Tongue (tissue), 2 donors: ENCODE measurements around the gene CDK5. TPM values are rescaled to one million over a fixed set of nuclear protein-coding genes. Genes with fewer than 3 reads are reported as not detected.
"Not testable (repeated sequence)": the region's sequence is repeated elsewhere in the genome, so short reads cannot be mapped to it uniquely, and the experiment has no call there.

Source experiments
- DNase-seq: peaks from one replicate; pipeline ENCODE4 v3.0.0-alpha.2; 2015
- total RNA-seq: library from RNA; depleted of rRNA; stranded (reverse); fragments of >200 nt; gene quantifications from one replicate; pipeline ENCODE4 v1.2.3, GENCODE V29; 2014

Gene CDK5
- total RNA-seq, 1 donor from 2014 or later = 6.8 TPM

- peak; percentile 90 for DNase-seq
Measured at GRCh38 chr7:151013733-151014497, 43.8 kb downstream of the CDK5 start.

GRCh38 chr7:151013356-151013732 is 44.4 kb downstream of the CDK5 start:
- DNase-seq = no peak

- peak; percentile 72 for DNase-seq
Measured at GRCh38 chr7:151012911-151013347, 44.8 kb downstream of the CDK5 start.

- DNase-seq = no peak
Measured at GRCh38 chr7:151012031-151012692, 45.5 kb downstream of the CDK5 start.

- not testable (repeated sequence) for DNase-seq
Measured at GRCh38 chr7:151011616-151012015, 46.1 kb downstream of the CDK5 start.

- no peak for DNase-seq
Measured at GRCh38 chr7:151011097-151011409, 46.6 kb downstream of the CDK5 start.

GRCh38 chr7:151010307-151011096 is 47.2 kb downstream of the CDK5 start:
- no peak for DNase-seq

- no peak for DNase-seq
Measured at GRCh38 chr7:151010037-151010306, 47.7 kb downstream of the CDK5 start.

GRCh38 chr7:151009327-151010036 is 48.2 kb downstream of the CDK5 start:
- DNase-seq = no peak

GRCh38 chr7:151008511-151009323 is 49.0 kb downstream of the CDK5 start:
- no peak for DNase-seq

GRCh38 chr7:151008143-151008510 is 49.6 kb downstream of the CDK5 start:
- DNase-seq = no peak

- DNase-seq = no peak
Measured at GRCh38 chr7:151007469-151007898, 50.2 kb downstream of the CDK5 start.

GRCh38 chr7:151006590-151007300 is 51.0 kb downstream of the CDK5 start:
- no peak for DNase-seq

- no peak for DNase-seq
Measured at GRCh38 chr7:151005566-151005965, 52.1 kb downstream of the CDK5 start.

Other genes starting within 250 kb of the CDK5 start
- gene AOC1, start 205.4 kb downstream of the CDK5 start, total RNA-seq = not detected
- 16.5 TPM for gene KCNH2, start 79.6 kb downstream of the CDK5 start, total RNA-seq
- 7.0 TPM for gene NOS3, start 66.9 kb downstream of the CDK5 start, total RNA-seq
- 25.8 TPM for gene ATG9B, start 33.4 kb downstream of the CDK5 start, total RNA-seq
- 28.6 TPM for gene ABCB8, start 29.4 kb downstream of the CDK5 start, total RNA-seq
- 0.51 TPM for gene ASIC3, start 9.4 kb downstream of the CDK5 start, total RNA-seq
- 52.6 TPM for gene SLC4A2, start 1.7 kb upstream of the CDK5 start, total RNA-seq
- 95.2 TPM for gene FASTK, start 22.9 kb upstream of the CDK5 start, total RNA-seq
- gene TMUB1, start 25.6 kb upstream of the CDK5 start, total RNA-seq = 18.0 TPM
- 31.4 TPM for gene AGAP3, start 28.6 kb upstream of the CDK5 start, total RNA-seq
- gene GBX1, start 109.8 kb upstream of the CDK5 start, total RNA-seq = not detected
- 4.9 TPM for gene ASB10, start 129.4 kb upstream of the CDK5 start, total RNA-seq
- not detected for gene H2BK1, start 152.6 kb upstream of the CDK5 start, total RNA-seq
- gene ABCF2, start 169.3 kb upstream of the CDK5 start, total RNA-seq = 36.9 TPM
- gene CHPF2, start 174.6 kb upstream of the CDK5 start, total RNA-seq = 29.2 TPM
- 72.5 TPM for gene SMARCD3, start 190.8 kb upstream of the CDK5 start, total RNA-seq